Keratinocyte (primary cell): Measurements from ENCODE around the gene PPL. TPM values are rescaled to one million over a fixed set of nuclear protein-coding genes. Genes with fewer than 3 reads are reported as not detected.

ENCODE experiments used
- DNase-seq: peaks from one replicate; pipeline ENCODE4 v3.0.0-alpha.2; 2011; ENCODE audit warnings: low read depth, missing footprints, low spot score
- FAIRE-seq: peaks from 2 replicates; lab custom pipeline; 2011; peaks lifted over from hg19 to GRCh38; lab: Jason Lieb, UNC
- H2AFZ ChIP-seq: 2 replicates; pipeline ENCODE4 v1.6.0; 2012; ENCODE audit warnings: low read length, control low read depth, inconsistent platforms; ENCODE audit not compliant: control insufficient read depth
- H3K27ac ChIP-seq: 2 replicates; pipeline ENCODE4 v1.5.1; 2011; ENCODE audit warnings: low read length; ENCODE audit not compliant: control insufficient read depth, insufficient read depth
- H3K27me3 ChIP-seq: 3 replicates; pipeline ENCODE4 v1.6.0; 2011; ENCODE audit warnings: low read length; ENCODE audit not compliant: control insufficient read depth, insufficient read depth; ENCODE audit errors: extremely low read depth
- H3K36me3 ChIP-seq, 2 experiments: 2 replicates in 1 of 2; 3 replicates in 1 of 2; pipeline ENCODE4 v1.5.1; 2011; ENCODE audit warnings: low read length in 2 of 2, mild to moderate bottlenecking in 1 of 2; ENCODE audit not compliant: control insufficient read depth in 2 of 2, insufficient read depth in 2 of 2; ENCODE audit errors: extremely low read depth in 1 of 2
- H3K4me1 ChIP-seq: 3 replicates; pipeline ENCODE4 v1.5.1; 2011; ENCODE audit warnings: low read length; ENCODE audit not compliant: control insufficient read depth, insufficient read depth; ENCODE audit errors: extremely low read depth
- H3K4me2 ChIP-seq: 3 replicates; pipeline ENCODE4 v1.6.0; 2011; ENCODE audit warnings: low read depth, low read length; ENCODE audit not compliant: control insufficient read depth, insufficient read depth; ENCODE audit errors: extremely low read depth
- H3K4me3 ChIP-seq, 3 experiments: fragments of 200-600 bp in 1 of 3; sonication (generic) in 1 of 3; 2 replicates in 2 of 3; 3 replicates in 1 of 3; pipeline ENCODE4 v1.5.1; 2011 to 2016; ENCODE audit warnings: low read length in 3 of 3, mild to moderate bottlenecking in 3 of 3, control low read depth in 2 of 3, inconsistent platforms in 1 of 3, low read depth in 1 of 3, mixed read lengths in 1 of 3, mixed run types in 1 of 3, moderate library complexity in 1 of 3; ENCODE audit not compliant: control insufficient read depth in 2 of 3, insufficient read depth in 2 of 3; ENCODE audit errors: extremely low read depth in 1 of 3
- H3K79me2 ChIP-seq: 2 replicates; pipeline ENCODE4 v1.6.0; 2012; ENCODE audit warnings: low read length; ENCODE audit not compliant: control insufficient read depth, insufficient read depth
- H3K9ac ChIP-seq: 3 replicates; pipeline ENCODE4 v1.6.0; 2011; ENCODE audit warnings: low read length; ENCODE audit not compliant: control insufficient read depth, insufficient read depth; ENCODE audit errors: extremely low read depth
- H3K9me1 ChIP-seq: 3 replicates; pipeline ENCODE4 v1.6.0; 2011; ENCODE audit warnings: low read length; ENCODE audit not compliant: control insufficient read depth, insufficient read depth; ENCODE audit errors: extremely low read depth
- H3K9me3 ChIP-seq: 2 replicates; pipeline ENCODE4 v1.5.1; 2012; ENCODE audit warnings: low read depth, low read length; ENCODE audit not compliant: control insufficient read depth
- H4K20me1 ChIP-seq: 3 replicates; pipeline ENCODE4 v1.6.0; 2011; ENCODE audit warnings: low read length; ENCODE audit not compliant: control insufficient read depth, insufficient read depth; ENCODE audit errors: extremely low read depth
- CTCF ChIP-seq, 3 experiments: IDR thresholded peaks in 1 of 3; conservative IDR thresholded peaks in 1 of 3; optimal IDR thresholded peaks in 1 of 3; 2 replicates in 2 of 3; 3 replicates in 1 of 3; pipeline versions ENCODE3 to v1.5.1; 2011; ENCODE audit warnings: low read length in 3 of 3, mild to moderate bottlenecking in 3 of 3, moderate library complexity in 2 of 3, control low read depth in 1 of 3, inconsistent platforms in 1 of 3; ENCODE audit not compliant: insufficient read depth in 2 of 3; ENCODE audit errors: extremely low read depth in 1 of 3
- EZH2 ChIP-seq: IDR thresholded peaks from one replicate; pipeline ENCODE4 v1.6.1; 2012; ENCODE audit warnings: inconsistent platforms, mild to moderate bottlenecking, low read length, moderate library complexity
- dilution Hi-C: fragments of 300-500 bp; cut with MboI; formaldehyde crosslinking; loops from one replicate; pipeline ENCODE4 v1.7.0; 2020; ENCODE audit warnings: low sequenced_read_pairs; ENCODE audit not compliant: extremely low pct_ligation_motif_present
- polyA plus RNA-seq, 5 experiments: library from polyadenylated mRNA; depleted of rRNA in 3 of 5; stranded (reverse) in 3 of 5; stranded (forward) in 1 of 5; unstranded in 1 of 5; fragments of >200 nt; gene quantifications; 1 replicate in 1 of 5; 2 replicates in 3 of 5; 3 replicates in 1 of 5; pipeline versions ENCODE4 v1.2.1 to v1.2.3, GENCODE V29; 2011 to 2012; ENCODE audit warnings: missing spikeins in 2 of 5, low read depth in 1 of 5, low replicate concordance in 1 of 5

Gene PPL
- polyA plus RNA-seq, 1 donor (not counting 4 experiments of a cell fraction or from before 2014, with no cell fraction given): 26.6 TPM

DNA sequence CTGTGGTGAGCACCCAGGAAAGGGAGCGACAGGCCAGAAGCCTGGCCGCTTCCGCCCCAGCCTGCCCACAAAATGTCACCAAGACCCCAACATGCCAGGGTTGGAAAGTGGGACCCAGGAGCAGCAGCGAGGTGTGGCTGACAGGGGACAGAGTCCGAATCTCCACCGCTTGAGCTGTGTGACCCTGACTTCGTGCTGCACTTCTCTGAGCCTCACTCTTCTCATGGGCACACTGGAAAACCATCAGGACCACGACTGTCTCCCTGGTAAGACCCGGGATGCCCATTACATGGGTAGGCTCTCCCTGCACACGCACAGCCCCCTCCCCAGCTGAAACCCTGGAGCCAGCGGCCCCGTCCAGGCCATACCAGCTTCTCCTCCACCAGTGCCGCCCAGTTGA lies 34.9 kb downstream of the PPL start:
- no peak for TF ChIP-seq EZH2
- no peak for TF ChIP-seq CTCF (optimal IDR thresholded peaks at IDR 0.05 in 1 of 3, IDR thresholded peaks at IDR 0.05 in 1 of 3, conservative IDR thresholded peaks at IDR 0.05 in 1 of 3; ENCODE audit: extremely low read depth in 1 of 3, insufficient read depth in 2 of 3, low read length in 3 of 3)
- no peaks in the 10 kb centered on the region for H3K27me3 ChIP-seq
- H3K4me3 ChIP-seq: no peak overlapping the region
- dilution Hi-C loops: no loop called here
- H4K20me1 ChIP-seq: no peaks in the 10 kb centered on the region
- no peak overlapping the region for H3K27ac ChIP-seq
- no peaks in the 10 kb centered on the region for H3K9me1 ChIP-seq
- DNase-seq (no peak), FAIRE-seq (no peak)
- H3K9me3 ChIP-seq: no peaks in the 10 kb centered on the region
- no peaks in the 10 kb centered on the region for H3K4me1 ChIP-seq
- peaks cover 8 to 21% of the 10 kb centered on the region in 2 experiments for H3K36me3 ChIP-seq
- no peak overlapping the region for H2AFZ ChIP-seq
- no peak overlapping the region for H3K4me2 ChIP-seq
- no peak overlapping the region for H3K9ac ChIP-seq
- H3K79me2 ChIP-seq: no peaks in the 10 kb centered on the region

DNA sequence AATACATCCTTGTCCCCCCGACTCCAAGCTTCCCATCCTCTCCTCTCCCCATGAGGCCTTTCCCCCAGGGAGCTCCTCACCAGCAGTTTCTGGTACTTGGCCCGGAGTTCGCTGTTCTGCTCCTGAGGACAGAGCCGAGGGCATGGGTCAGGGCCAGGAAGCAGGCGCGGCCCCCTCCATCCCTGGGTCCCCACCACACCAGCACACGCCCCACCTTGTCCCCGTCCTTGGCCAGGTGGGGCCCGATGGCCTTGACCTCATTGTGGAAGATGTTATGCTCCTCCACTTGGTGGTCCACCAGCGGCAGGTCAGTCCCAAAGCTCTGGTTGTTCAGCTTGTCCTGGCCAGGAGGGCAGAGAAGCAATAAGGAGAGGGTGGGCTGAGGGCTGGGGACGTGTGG lies 36.2 kb downstream of the PPL start:
- FAIRE-seq (no peak), DNase-seq (no peak)
- Histone ChIP-seq H3K36me3 (peaks cover 8 to 22% of the 10 kb centered on the region in 2 experiments), H3K9me1 (no peaks in the 10 kb centered on the region), H3K4me2 (no peak overlapping the region), H3K4me1 (no peaks in the 10 kb centered on the region), H3K4me3 (no peak overlapping the region), H3K79me2 (no peaks in the 10 kb centered on the region), H3K27ac (no peak overlapping the region), H3K9me3 (no peaks in the 10 kb centered on the region), H3K9ac (no peak overlapping the region), H3K27me3 (no peaks in the 10 kb centered on the region), H4K20me1 (no peaks in the 10 kb centered on the region), H2AFZ (no peak overlapping the region)
- dilution Hi-C loops: no loop called here
- TF ChIP-seq EZH2 (no peak), CTCF (optimal IDR thresholded peaks at IDR 0.05 in 1 of 3, IDR thresholded peaks at IDR 0.05 in 1 of 3, conservative IDR thresholded peaks at IDR 0.05 in 1 of 3; ENCODE audit: extremely low read depth in 1 of 3, insufficient read depth in 2 of 3, low read length in 3 of 3) (no peak)
